ENCODE measurements around the gene DDX4. TPM values are rescaled to one million over a fixed set of nuclear protein-coding genes. Genes with fewer than 3 reads are reported as not detected.
A peak's percentile ranks its signal among the peaks of the same experiment; 100 is the strongest.
"Not testable (repeated sequence)": the region's sequence is repeated elsewhere in the genome, so short reads cannot be mapped to it uniquely, and the experiment has no call there.

The DDX4 gene
- total RNA-seq: not detected in 2 replicates

- TF ChIP-seq CTCF (IDR thresholded peaks at IDR 0.05; ENCODE audit: insufficient read depth, low read depth, low read length): no peak
- no peak for DNase-seq (ENCODE audit: low read depth)
- no peak within 1 kb of the TSS for H3K4me3 ChIP-seq (ENCODE audit: low read depth, low read length)
Observed at GRCh38 chr5:55737793-55738192, at the start of gene DDX4. Gene DDX4 (plus strand): TSS chr5:55738061. CDS start chr5:55738964, 903 bp downstream.

GRCh38 chr5:55691265-55692105 lies 46.4 kb upstream of the DDX4 start:
- no peak overlapping the region for H3K4me3 ChIP-seq (ENCODE audit: low read depth, low read length)
- peak; percentile 73 for DNase-seq (ENCODE audit: low read depth)
- peak; percentile 51 for TF ChIP-seq CTCF (IDR thresholded peaks at IDR 0.05; ENCODE audit: insufficient read depth, low read depth, low read length)

GRCh38 chr5:55692106-55692417 lies 45.8 kb upstream of the DDX4 start:
- no peak overlapping the region for H3K4me3 ChIP-seq (ENCODE audit: low read depth, low read length)
- no peak for TF ChIP-seq CTCF (IDR thresholded peaks at IDR 0.05; ENCODE audit: insufficient read depth, low read depth, low read length)

GRCh38 chr5:55692509-55692908 lies 45.4 kb upstream of the DDX4 start:
- H3K4me3 ChIP-seq (ENCODE audit: low read depth, low read length): no peak overlapping the region
- TF ChIP-seq CTCF (IDR thresholded peaks at IDR 0.05; ENCODE audit: insufficient read depth, low read depth, low read length): no peak
- no peak for DNase-seq (ENCODE audit: low read depth)

More at GRCh38 chr5:55692106-55692417, 45.8 kb upstream of the DDX4 start:
- no peak for DNase-seq (ENCODE audit: low read depth)

- no peak overlapping the region for H3K4me3 ChIP-seq (ENCODE audit: low read depth, low read length)
- TF ChIP-seq CTCF (IDR thresholded peaks at IDR 0.05; ENCODE audit: insufficient read depth, low read depth, low read length): peak; percentile 53
- peak; percentile 52 for DNase-seq (ENCODE audit: low read depth)
Observed at GRCh38 chr5:55694152-55694830, 43.6 kb upstream of the DDX4 start.

- not testable (repeated sequence) for H3K4me3 ChIP-seq (ENCODE audit: low read depth, low read length); DNase-seq (ENCODE audit: low read depth)
Observed at GRCh38 chr5:55696704-55697103, 41.2 kb upstream of the DDX4 start.

- DNase-seq (ENCODE audit: low read depth): no peak
- no peak for TF ChIP-seq CTCF (IDR thresholded peaks at IDR 0.05; ENCODE audit: insufficient read depth, low read depth, low read length)
- no peak overlapping the region for H3K4me3 ChIP-seq (ENCODE audit: low read depth, low read length)
Observed at GRCh38 chr5:55699041-55699688, 38.7 kb upstream of the DDX4 start.

All from fibroblast of villous mesenchyme (primary cell).